Peyer's patch (tissue), 4 donors: ENCODE results near the gene TNFSF4.

Experiments
- CTCF ChIP-seq, 6 experiments: fragments of 450-650 bp in 4 of 6; fragments of 200-600 bp in 2 of 6; sonication (generic) in 1 of 6; IDR thresholded peaks; one replicate each; pipeline ENCODE4 v1.5.1; 2017 to 2019; ENCODE audit warnings: antibody characterized with exemption in 6 of 6, mild to moderate bottlenecking in 3 of 6, moderate library complexity in 1 of 6
- POLR2A ChIP-seq, 2 donors: fragments of 450-650 bp; IDR thresholded peaks; one replicate each; pipeline ENCODE4 v1.5.1; 2017; ENCODE audit warnings: antibody characterized with exemption in 2 of 2, mild to moderate bottlenecking in 2 of 2, moderate library complexity in 2 of 2

GRCh38 chr1:173205146-173206051, 1.7 kb downstream of the TNFSF4 start:
- TF ChIP-seq CTCF (IDR thresholded peaks at IDR 0.05) (no peak), POLR2A (IDR thresholded peaks at IDR 0.05) (no peak)
